Measurements from ENCODE around the gene SOX1. TPM values are rescaled to one million over a fixed set of nuclear protein-coding genes. Genes with fewer than 3 reads are reported as not detected.

SOX1 gene
- total RNA-seq, 1 experiment from 2014 or later, result not detected

- Mint-ChIP-seq H3K27me3 (ENCODE audit: insufficient read depth, unreplicated experiment) (no peaks in the 10 kb centered on the region), H3K4me3 (ENCODE audit: unreplicated experiment) (no peak overlapping the region), H3K36me3 (ENCODE audit: insufficient read depth, unreplicated experiment) (no peaks in the 10 kb centered on the region), H3K4me1 (ENCODE audit: insufficient read depth, unreplicated experiment) (no peaks in the 10 kb centered on the region), H3K27ac (ENCODE audit: low read depth, unreplicated experiment) (no peak overlapping the region), H3K9me3 (ENCODE audit: unreplicated experiment) (peaks cover 14% of the 10 kb centered on the region)
- TF ChIP-seq, protein P1, sequence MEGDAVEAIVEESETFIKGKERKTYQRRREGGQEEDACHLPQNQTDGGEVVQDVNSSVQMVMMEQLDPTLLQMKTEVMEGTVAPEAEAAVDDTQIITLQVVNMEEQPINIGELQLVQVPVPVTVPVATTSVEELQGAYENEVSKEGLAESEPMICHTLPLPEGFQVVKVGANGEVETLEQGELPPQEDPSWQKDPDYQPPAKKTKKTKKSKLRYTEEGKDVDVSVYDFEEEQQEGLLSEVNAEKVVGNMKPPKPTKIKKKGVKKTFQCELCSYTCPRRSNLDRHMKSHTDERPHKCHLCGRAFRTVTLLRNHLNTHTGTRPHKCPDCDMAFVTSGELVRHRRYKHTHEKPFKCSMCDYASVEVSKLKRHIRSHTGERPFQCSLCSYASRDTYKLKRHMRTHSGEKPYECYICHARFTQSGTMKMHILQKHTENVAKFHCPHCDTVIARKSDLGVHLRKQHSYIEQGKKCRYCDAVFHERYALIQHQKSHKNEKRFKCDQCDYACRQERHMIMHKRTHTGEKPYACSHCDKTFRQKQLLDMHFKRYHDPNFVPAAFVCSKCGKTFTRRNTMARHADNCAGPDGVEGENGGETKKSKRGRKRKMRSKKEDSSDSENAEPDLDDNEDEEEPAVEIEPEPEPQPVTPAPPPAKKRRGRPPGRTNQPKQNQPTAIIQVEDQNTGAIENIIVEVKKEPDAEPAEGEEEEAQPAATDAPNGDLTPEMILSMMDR (IDR thresholded peaks at IDR 0.05; ENCODE audit: unreplicated experiment), result no peak
- DNase-seq (ENCODE audit: unreplicated experiment), result no peak
- ChIA-PET POLR2A (no interaction called here), CTCF (no interaction called here)
- intact Hi-C loops (cut with micrococcal nuclease), result no loop called here
- BruUV-seq (replicated peaks), result no TSS peak
Measured at GRCh38 chr13:112064222-112064621, 2.7 kb upstream of the SOX1 start.

GRCh38 chr13:112065521-112065866 is 1.5 kb upstream of the SOX1 start:
- H3K4me3 Mint-ChIP-seq (ENCODE audit: unreplicated experiment), result no peak overlapping the region
- no peak overlapping the region for H3K27ac Mint-ChIP-seq (ENCODE audit: low read depth, unreplicated experiment)
- no peaks in the 10 kb centered on the region for H3K4me1 Mint-ChIP-seq (ENCODE audit: insufficient read depth, unreplicated experiment)
- CTCF ChIA-PET, result no interaction called here
- no peaks in the 10 kb centered on the region for H3K27me3 Mint-ChIP-seq (ENCODE audit: insufficient read depth, unreplicated experiment)
- DNase-seq (ENCODE audit: unreplicated experiment), result no peak
- POLR2A ChIA-PET, result no interaction called here
- no TSS peak for BruUV-seq (replicated peaks)
- H3K9me3 Mint-ChIP-seq (ENCODE audit: unreplicated experiment), result peaks cover 14% of the 10 kb centered on the region
- peaks cover 6% of the 10 kb centered on the region for H3K36me3 Mint-ChIP-seq (ENCODE audit: insufficient read depth, unreplicated experiment)
- TF ChIP-seq, protein P1 (IDR thresholded peaks at IDR 0.05; ENCODE audit: unreplicated experiment), result no peak
- intact Hi-C loops (cut with micrococcal nuclease), result no loop called here

- POLR2A ChIA-PET, result no interaction called here
- TF ChIP-seq, protein P1 (IDR thresholded peaks at IDR 0.05; ENCODE audit: unreplicated experiment), result no peak
- H3K27ac Mint-ChIP-seq (ENCODE audit: low read depth, unreplicated experiment), result no peak overlapping the region
- CTCF ChIA-PET, result no interaction called here
- DNase-seq (ENCODE audit: unreplicated experiment), result no peak
- peaks cover 14% of the 10 kb centered on the region for H3K9me3 Mint-ChIP-seq (ENCODE audit: unreplicated experiment)
- no peak overlapping the region for H3K4me3 Mint-ChIP-seq (ENCODE audit: unreplicated experiment)
- no TSS peak for BruUV-seq (replicated peaks)
- no peaks in the 10 kb centered on the region for H3K27me3 Mint-ChIP-seq (ENCODE audit: insufficient read depth, unreplicated experiment)
- peaks cover 6% of the 10 kb centered on the region for H3K36me3 Mint-ChIP-seq (ENCODE audit: insufficient read depth, unreplicated experiment)
- intact Hi-C loops (cut with micrococcal nuclease), result no loop called here
- H3K4me1 Mint-ChIP-seq (ENCODE audit: insufficient read depth, unreplicated experiment), result no peaks in the 10 kb centered on the region
Measured at GRCh38 chr13:112065867-112066623, 904 bp upstream of the SOX1 start.

DNA sequence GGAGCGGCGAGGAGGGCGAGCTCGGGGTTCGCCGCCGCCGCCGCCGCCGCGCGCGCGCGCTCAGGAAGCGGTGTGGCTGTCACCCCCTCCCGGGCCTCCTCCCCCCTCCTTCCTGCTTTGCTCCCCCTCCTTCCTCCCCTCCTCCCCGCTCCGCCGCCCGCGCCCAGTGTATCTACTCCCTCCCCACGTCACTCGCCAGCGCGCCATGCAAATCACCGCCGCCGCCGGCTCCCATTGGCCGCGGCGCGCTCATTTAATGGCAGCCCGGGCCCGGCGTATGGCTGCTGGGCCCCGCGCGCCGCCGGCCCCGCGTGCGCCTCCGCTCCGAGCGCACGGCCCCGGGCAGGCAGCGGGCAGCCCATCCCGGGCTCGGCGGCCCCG is 335 bp upstream of the SOX1 start:
- BruUV-seq (replicated peaks), result no TSS peak
- peaks cover 13% of the 10 kb centered on the region for H3K9me3 Mint-ChIP-seq (ENCODE audit: unreplicated experiment)
- POLR2A ChIA-PET, result no interaction called here
- no peak overlapping the region for H3K27ac Mint-ChIP-seq (ENCODE audit: low read depth, unreplicated experiment)
- peaks cover 6% of the 10 kb centered on the region for H3K36me3 Mint-ChIP-seq (ENCODE audit: insufficient read depth, unreplicated experiment)
- DNase-seq (ENCODE audit: unreplicated experiment), result no peak
- no peaks in the 10 kb centered on the region for H3K27me3 Mint-ChIP-seq (ENCODE audit: insufficient read depth, unreplicated experiment)
- CTCF ChIA-PET, result no interaction called here
- H3K4me3 Mint-ChIP-seq (ENCODE audit: unreplicated experiment), result no peak overlapping the region
- TF ChIP-seq, protein P1 (IDR thresholded peaks at IDR 0.05; ENCODE audit: unreplicated experiment), result no peak
- no peaks in the 10 kb centered on the region for H3K4me1 Mint-ChIP-seq (ENCODE audit: insufficient read depth, unreplicated experiment)
- intact Hi-C loops (cut with micrococcal nuclease), result no loop called here
